PC-9 (cell line): ENCODE data around the gene ALDH7A1. TPM values are rescaled to one million over a fixed set of nuclear protein-coding genes. Genes with fewer than 3 reads are reported as not detected.

Experiments used
- BruUV-seq: library from RNA; stranded (reverse); fragments of 400-500 nt; replicated peaks from 2 replicates; lab custom pipeline; 2021; lab: Mats Ljungman, UMichigan
- CTCF ChIA-PET: fragments of 300-600 bp; sonication (Branson Sonifier 250); formaldehyde crosslinking; loops from one replicate; lab custom pipeline; 2022; ENCODE audit warnings: antibody characterized with exemption; lab: Charles Lee
- POLR2A ChIA-PET: fragments of 300-600 bp; sonication (Branson Sonifier 250); formaldehyde crosslinking; loops from one replicate; lab custom pipeline; 2022; ENCODE audit warnings: antibody characterized with exemption; ENCODE audit not compliant: unreplicated experiment; lab: Charles Lee
- DNase-seq, 2 experiments: peaks; one replicate each; pipeline versions ENCODE4 v3.0.0 to v3.0.0-alpha.2; 2015 to 2022; ENCODE audit warnings: mixed read lengths in 1 of 2
- H2AFZ ChIP-seq: fragments of 200-600 bp; sonication (generic); 2 replicates; pipeline ENCODE4 v1.8.1; 2017; ENCODE audit warnings: antibody characterized with exemption
- H3F3A ChIP-seq: fragments of 200-600 bp; sonication (generic); 2 replicates; pipeline ENCODE4 v1.8.1; 2017; ENCODE audit warnings: antibody characterized with exemption, mild to moderate bottlenecking, low read depth; ENCODE audit not compliant: insufficient read depth
- H3K27ac ChIP-seq: fragments of 200-600 bp; sonication (generic); 2 replicates; pipeline ENCODE4 v1.6.1; 2016; ENCODE audit warnings: mixed run types
- H3K27me3 ChIP-seq: fragments of 200-600 bp; sonication (generic); 2 replicates; pipeline ENCODE4 v1.6.1; 2016; ENCODE audit warnings: low read depth, mixed run types; ENCODE audit not compliant: insufficient read depth
- H3K36me3 ChIP-seq: fragments of 200-600 bp; sonication (generic); 2 replicates; pipeline ENCODE4 v1.6.1; 2016; ENCODE audit warnings: low read depth, mixed run types
- H3K4me1 ChIP-seq: fragments of 200-600 bp; sonication (generic); replicated peaks from 2 replicates; pipeline ENCODE4 v1.6.1; 2016; ENCODE audit warnings: mixed run types; ENCODE audit not compliant: insufficient read depth
- H3K4me2 ChIP-seq: fragments of 200-600 bp; sonication (generic); 2 replicates; pipeline ENCODE4 v1.6.1; 2017; ENCODE audit warnings: mixed run types
- H3K4me3 ChIP-seq: fragments of 200-600 bp; sonication (generic); 2 replicates; pipeline ENCODE4 v1.6.1; 2016; ENCODE audit warnings: mixed run types
- H3K79me2 ChIP-seq: fragments of 200-600 bp; sonication (generic); 2 replicates; pipeline ENCODE4 v1.6.1; 2017; ENCODE audit warnings: low read depth, mixed run types
- H3K9me2 ChIP-seq: fragments of 200-600 bp; sonication (generic); 2 replicates; pipeline ENCODE4 v1.8.1; 2017; ENCODE audit warnings: mild to moderate bottlenecking; ENCODE audit not compliant: insufficient read depth
- H3K9me3 ChIP-seq: fragments of 200-600 bp; sonication (generic); 2 replicates; pipeline ENCODE4 v1.8.1; 2016; ENCODE audit warnings: low read depth; ENCODE audit not compliant: insufficient read depth
- H4K20me1 ChIP-seq: fragments of 200-600 bp; sonication (generic); 2 replicates; pipeline ENCODE4 v1.8.1; 2017; ENCODE audit not compliant: insufficient read depth
- CTCF ChIP-seq: fragments of 200-600 bp; sonication (generic); conservative IDR thresholded peaks from 2 replicates; pipeline ENCODE4 v1.6.1; 2017; ENCODE audit warnings: mixed run types, antibody characterized with exemption, mild to moderate bottlenecking, moderate library complexity
- EZH2 ChIP-seq: fragments of 200-600 bp; sonication (generic); IDR thresholded peaks from 2 replicates; pipeline ENCODE4 v1.8.0; 2017; ENCODE audit warnings: antibody characterized with exemption, low read depth
- intact Hi-C: fragments of 100-400 bp; cut with micrococcal nuclease; formaldehyde crosslinking; loops from one replicate; pipeline ENCODE4 v1.10.0; 2022; ENCODE audit not compliant: unreplicated experiment
- total RNA-seq: library from RNA; stranded (reverse); gene quantifications from 2 replicates; pipeline ENCODE4 v1.2.3, GENCODE V29; 2021

The ALDH7A1 gene
- total RNA-seq, 1 experiment from 2014 or later = 109 TPM

GRCh38 chr5:126631920-126632319, 36.9 kb upstream of the ALDH7A1 start:
- intact Hi-C loops = no loop called here
- Histone ChIP-seq H3K9me3 (no peaks in the 10 kb centered on the region), H3K27me3 (no peaks in the 10 kb centered on the region), H3K36me3 (no peaks in the 10 kb centered on the region), H3F3A (no peaks in the 10 kb centered on the region), H3K9me2 (no peaks in the 10 kb centered on the region), H3K79me2 (no peaks in the 10 kb centered on the region), H3K4me3 (no peak overlapping the region), H2AFZ (no peak overlapping the region), H3K27ac (no peak overlapping the region), H4K20me1 (no peaks in the 10 kb centered on the region), H3K4me1 (no peaks in the 10 kb centered on the region), H3K4me2 (no peak overlapping the region)
- no peak for DNase-seq
- ChIA-PET CTCF (no interaction called here), POLR2A (no interaction called here)
- no TSS peak for BruUV-seq
- TF ChIP-seq EZH2 (no peak), CTCF (no peak)

- CTCF ChIA-PET = no interaction called here
- Histone ChIP-seq H3K79me2 (no peaks in the 10 kb centered on the region), H3K27me3 (no peaks in the 10 kb centered on the region), H3K36me3 (0 out of 2 replicates have a peak, but pooled peaks cover 7% of the 10 kb centered on the region), H3K4me2 (no peak overlapping the region), H3K4me1 (peaks cover 16% of the 10 kb centered on the region), H3K9me3 (peaks cover 5% of the 10 kb centered on the region; the same call in 1 of the 2 replicates), H2AFZ (no peak overlapping the region), H3K4me3 (no peak overlapping the region), H3K27ac (no peak overlapping the region), H3F3A (peaks cover 20% of the 10 kb centered on the region; the same call in 1 of the 2 replicates), H3K9me2 (no peaks in the 10 kb centered on the region), H4K20me1 (no peaks in the 10 kb centered on the region)
- no peak for DNase-seq
- TF ChIP-seq EZH2 = no peak
- no peak for TF ChIP-seq CTCF
- intact Hi-C loops = no loop called here
- POLR2A ChIA-PET = no interaction called here
- no TSS peak for BruUV-seq
Measured at GRCh38 chr5:126628102-126628501, 33.1 kb upstream of the ALDH7A1 start.

- Histone ChIP-seq H2AFZ (no peak overlapping the region), H3K36me3 (peaks cover 14% of the 10 kb centered on the region; the same call in 1 of the 2 replicates), H3K4me3 (no peak overlapping the region), H3K9me2 (no peaks in the 10 kb centered on the region), H3K4me2 (peak overlapping the region; percentile 54; the same call in 1 of the 2 replicates), H4K20me1 (no peaks in the 10 kb centered on the region), H3K4me1 (peaks cover 16% of the 10 kb centered on the region), H3K27me3 (no peaks in the 10 kb centered on the region), H3F3A (peaks cover 20% of the 10 kb centered on the region; the same call in 1 of the 2 replicates), H3K79me2 (no peaks in the 10 kb centered on the region), H3K27ac (peak overlapping the region; percentile 76), H3K9me3 (peaks cover 5% of the 10 kb centered on the region; the same call in 1 of the 2 replicates)
- intact Hi-C loops = no loop called here
- TF ChIP-seq CTCF = no peak
- TF ChIP-seq EZH2 = no peak
- BruUV-seq = no TSS peak
- POLR2A ChIA-PET = no interaction called here
- CTCF ChIA-PET = no interaction called here
- peak in 1 of 2 experiments; percentile 61 for DNase-seq
Measured at GRCh38 chr5:126624534-126624933, 29.5 kb upstream of the ALDH7A1 start.
